PFSK-1 (cell line): ENCODE measurements around the gene ACO1.

Source experiments
- FOXP2 ChIP-seq: optimal IDR thresholded peaks from 2 replicates; pipeline ENCODE3; 2011; ENCODE audit warnings: borderline replicate concordance, control low read depth, inconsistent platforms; ENCODE audit not compliant: insufficient read depth; ENCODE audit errors: extremely low read length, extremely low read depth
- POLR2AphosphoS5 ChIP-seq: IDR thresholded peaks from 2 replicates; pipeline ENCODE4 v1.6.1; 2012; ENCODE audit warnings: low read depth, mild to moderate bottlenecking, control low read depth, low read length, moderate library complexity
- REST ChIP-seq, 2 experiments: IDR thresholded peaks; 2 replicates each; pipeline versions ENCODE4 v1.6.1 to v1.8.0; 2011 to 2012; ENCODE audit warnings: low read depth in 2 of 2, low read length in 2 of 2, control low read depth in 1 of 2, inconsistent platforms in 1 of 2, mild to moderate bottlenecking in 1 of 2, moderate library complexity in 1 of 2; ENCODE audit not compliant: insufficient read depth in 1 of 2
- SIN3A ChIP-seq: IDR thresholded peaks from 2 replicates; pipeline ENCODE4 v1.6.1; 2012; ENCODE audit warnings: mild to moderate bottlenecking, low read length, moderate library complexity, borderline replicate concordance; ENCODE audit not compliant: insufficient read depth
- TAF1 ChIP-seq: IDR thresholded peaks from 2 replicates; pipeline ENCODE4 v1.6.1; 2012; ENCODE audit warnings: low read length, control low read depth, borderline replicate concordance; ENCODE audit not compliant: insufficient read depth

GRCh38 chr9:32456564-32456963, 72.1 kb downstream of the ACO1 start:
- TF ChIP-seq SIN3A: no peak
- no peak for TF ChIP-seq FOXP2
- no peak for TF ChIP-seq REST (IDR thresholded peaks at IDR 0.05; ENCODE audit: insufficient read depth in 1 of 2, low read depth in 2 of 2, low read length in 2 of 2)
- no peak for TF ChIP-seq POLR2AphosphoS5
- TF ChIP-seq TAF1: no peak
